Measurements from ENCODE around the gene RSAD1. TPM values are rescaled to one million over a fixed set of nuclear protein-coding genes. Genes with fewer than 3 reads are reported as not detected.

The RSAD1 gene
- total RNA-seq, 1 donor from 2014 or later: 40.8 TPM

- no peak for DNase-seq (ENCODE audit: low spot score in 2 of 2, unreplicated experiment in 2 of 2)
- Mint-ChIP-seq H3K4me3 (peak overlapping the region; percentile 81), H3K9me3 (no peaks in the 10 kb centered on the region), H3K27ac (no peak overlapping the region), H3K4me1 (peaks cover 12% of the 10 kb centered on the region), H3K27me3 (ENCODE audit: low read depth) (no peaks in the 10 kb centered on the region), H3K36me3 (peaks cover 17% of the 10 kb centered on the region)
- TF ChIP-seq CTCF (IDR thresholded peaks at IDR 0.05; ENCODE audit: unreplicated experiment): no peak
Observed at GRCh38 chr17:50480142-50480764, 1.6 kb downstream of the RSAD1 start.

- TF ChIP-seq CTCF (IDR thresholded peaks at IDR 0.05; ENCODE audit: unreplicated experiment): no peak
- H3K36me3 Mint-ChIP-seq: peaks cover 19% of the 10 kb centered on the region
- H3K4me3 Mint-ChIP-seq: no peak overlapping the region
- no peaks in the 10 kb centered on the region for H3K27me3 Mint-ChIP-seq (ENCODE audit: low read depth)
- H3K4me1 Mint-ChIP-seq: peaks cover 12% of the 10 kb centered on the region
- no peak for DNase-seq (ENCODE audit: low spot score in 2 of 2, unreplicated experiment in 2 of 2)
- H3K9me3 Mint-ChIP-seq: no peaks in the 10 kb centered on the region
- H3K27ac Mint-ChIP-seq: no peak overlapping the region
Observed at GRCh38 chr17:50480854-50481490, 2.3 kb downstream of the RSAD1 start.

GRCh38 chr17:50481648-50482047, 3.0 kb downstream of the RSAD1 start:
- Mint-ChIP-seq H3K4me1 (peaks cover 12% of the 10 kb centered on the region), H3K36me3 (peaks cover 20% of the 10 kb centered on the region), H3K27ac (no peak overlapping the region), H3K27me3 (ENCODE audit: low read depth) (no peaks in the 10 kb centered on the region), H3K4me3 (no peak overlapping the region), H3K9me3 (no peaks in the 10 kb centered on the region)
- no peak for TF ChIP-seq CTCF (IDR thresholded peaks at IDR 0.05; ENCODE audit: unreplicated experiment)
- DNase-seq (ENCODE audit: low spot score in 2 of 2, unreplicated experiment in 2 of 2): no peak

GRCh38 chr17:50482110-50482509, 3.5 kb downstream of the RSAD1 start:
- TF ChIP-seq CTCF (IDR thresholded peaks at IDR 0.05; ENCODE audit: unreplicated experiment): no peak
- H3K27ac Mint-ChIP-seq: no peak overlapping the region
- no peak for DNase-seq (ENCODE audit: low spot score in 2 of 2, unreplicated experiment in 2 of 2)
- H3K9me3 Mint-ChIP-seq: no peaks in the 10 kb centered on the region
- H3K4me1 Mint-ChIP-seq: peaks cover 12% of the 10 kb centered on the region
- no peaks in the 10 kb centered on the region for H3K27me3 Mint-ChIP-seq (ENCODE audit: low read depth)
- H3K36me3 Mint-ChIP-seq: peaks cover 20% of the 10 kb centered on the region
- H3K4me3 Mint-ChIP-seq: no peak overlapping the region

- Mint-ChIP-seq H3K36me3 (peaks cover 20% of the 10 kb centered on the region), H3K27ac (no peak overlapping the region), H3K27me3 (ENCODE audit: low read depth) (no peaks in the 10 kb centered on the region), H3K4me3 (no peak overlapping the region), H3K4me1 (peaks cover 12% of the 10 kb centered on the region), H3K9me3 (no peaks in the 10 kb centered on the region)
- DNase-seq (ENCODE audit: low spot score in 2 of 2, unreplicated experiment in 2 of 2): peak; percentile 64 to 83
- TF ChIP-seq CTCF (IDR thresholded peaks at IDR 0.05; ENCODE audit: unreplicated experiment): peak; percentile 81
Observed at GRCh38 chr17:50482516-50482915, 3.9 kb downstream of the RSAD1 start.

Measured in mesothelial cell of epicardium (in vitro differentiated cells).